ENCODE results near the gene CDK14.
A peak's percentile ranks its signal among the peaks of the same experiment; 100 is the strongest.

CDK14 gene

GRCh38 chr7:91082038-91082437 is 485.9 kb downstream of the CDK14 start:
- DNase-seq: no peak

- DNase-seq: peak; percentile 4
Observed at GRCh38 chr7:91082852-91083495, 486.9 kb downstream of the CDK14 start.

GRCh38 chr7:91083855-91084644 is 487.9 kb downstream of the CDK14 start:
- no peak for DNase-seq

- DNase-seq: no peak
Observed at GRCh38 chr7:91085175-91085574, 489.1 kb downstream of the CDK14 start.

GRCh38 chr7:91086200-91086599 is 490.1 kb downstream of the CDK14 start:
- no peak for DNase-seq

GRCh38 chr7:91088156-91088555 is 492.0 kb downstream of the CDK14 start:
- no peak for DNase-seq

GRCh38 chr7:91088691-91089090 is 492.6 kb downstream of the CDK14 start:
- DNase-seq: no peak

GRCh38 chr7:91089382-91089963 is 493.4 kb downstream of the CDK14 start:
- DNase-seq: no peak

- DNase-seq: no peak
Observed at GRCh38 chr7:91090684-91091083, 494.6 kb downstream of the CDK14 start.

GRCh38 chr7:91091631-91092030 is 495.5 kb downstream of the CDK14 start:
- DNase-seq: no peak

GRCh38 chr7:91093181-91093580 is 497.1 kb downstream of the CDK14 start:
- DNase-seq: no peak

GRCh38 chr7:91098566-91098965 is 502.4 kb downstream of the CDK14 start:
- no peak for DNase-seq

GRCh38 chr7:91103363-91103762 is 507.2 kb downstream of the CDK14 start:
- DNase-seq: no peak

- no peak for DNase-seq
Observed at GRCh38 chr7:91107460-91107859, 511.3 kb downstream of the CDK14 start.

GRCh38 chr7:91109200-91109599 is 513.1 kb downstream of the CDK14 start:
- DNase-seq: no peak

GRCh38 chr7:91112902-91113341 is 516.8 kb downstream of the CDK14 start:
- DNase-seq: no peak

GRCh38 chr7:91114232-91114631 is 518.1 kb downstream of the CDK14 start:
- no peak for DNase-seq

- DNase-seq: no peak
Observed at GRCh38 chr7:91126762-91127161, 530.6 kb downstream of the CDK14 start.

- no peak for DNase-seq
Observed at GRCh38 chr7:91127325-91127724, 531.2 kb downstream of the CDK14 start.

GRCh38 chr7:91127959-91128358 is 531.8 kb downstream of the CDK14 start:
- no peak for DNase-seq

- DNase-seq: no peak
Observed at GRCh38 chr7:91128683-91129348, 532.7 kb downstream of the CDK14 start.

- DNase-seq: no peak
Observed at GRCh38 chr7:91135300-91135699, 539.2 kb downstream of the CDK14 start.

GRCh38 chr7:91135703-91136430 is 539.7 kb downstream of the CDK14 start:
- DNase-seq: no peak

Data from activated CD4-positive, alpha-beta T cell treated with anti-CD3 and anti-CD28 coated beads, Interleukin-2, amount 50 U/mL, for 16 hours (primary cell).